HG02938 (cell line): ENCODE results near the gene RHOBTB3.
"Not testable (repeated sequence)": the region's sequence is repeated elsewhere in the genome, so short reads cannot be mapped to it uniquely, and the experiment has no call there.

Source experiments
- ATAC-seq: cut with Tn5 transposase; IDR thresholded peaks from one replicate; pipeline ENCODE4 v1.9.1; 2021; ENCODE audit warnings: mild to moderate bottlenecking, moderate library complexity; ENCODE audit not compliant: unreplicated experiment

RHOBTB3 gene

DNA sequence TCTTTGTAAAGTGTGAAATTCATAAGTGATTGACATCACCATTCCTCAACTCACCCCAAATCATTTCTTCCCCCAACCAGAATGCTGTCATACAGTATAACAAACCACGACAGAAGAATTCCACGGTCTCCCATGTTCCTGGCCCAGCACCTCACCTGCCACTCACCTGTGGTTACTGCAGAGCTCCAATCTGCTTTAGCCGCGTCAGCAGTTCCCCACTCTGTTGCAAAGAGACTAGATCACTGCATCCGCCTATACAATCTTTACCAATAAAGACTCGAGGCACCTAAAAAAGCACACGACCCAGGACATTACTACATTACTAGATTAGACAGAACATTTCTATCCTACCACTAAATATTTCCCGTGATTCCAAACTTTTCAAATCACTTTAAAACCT, 85.2 kb downstream of the RHOBTB3 start:
- ATAC-seq, result no peak

DNA sequence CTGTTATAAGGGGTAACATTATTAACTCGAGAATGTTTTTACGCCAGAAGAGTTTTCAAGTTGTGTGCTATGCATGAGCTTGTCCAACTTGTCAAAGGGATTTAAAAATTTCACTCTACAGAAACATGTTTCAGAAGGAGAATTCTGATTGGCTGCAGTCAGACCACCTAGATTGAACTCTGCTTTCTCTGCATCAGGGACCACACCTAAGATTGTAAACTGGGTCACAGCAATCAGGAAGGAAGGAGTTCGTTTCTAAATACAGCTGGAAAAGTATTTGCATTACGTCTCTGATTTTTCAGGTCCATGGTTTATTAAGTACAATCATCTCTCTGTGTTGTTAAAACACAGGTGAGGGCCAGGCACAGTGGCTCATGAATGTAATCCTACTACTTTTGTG, 85.6 kb downstream of the RHOBTB3 start:
- ATAC-seq, result no peak

DNA sequence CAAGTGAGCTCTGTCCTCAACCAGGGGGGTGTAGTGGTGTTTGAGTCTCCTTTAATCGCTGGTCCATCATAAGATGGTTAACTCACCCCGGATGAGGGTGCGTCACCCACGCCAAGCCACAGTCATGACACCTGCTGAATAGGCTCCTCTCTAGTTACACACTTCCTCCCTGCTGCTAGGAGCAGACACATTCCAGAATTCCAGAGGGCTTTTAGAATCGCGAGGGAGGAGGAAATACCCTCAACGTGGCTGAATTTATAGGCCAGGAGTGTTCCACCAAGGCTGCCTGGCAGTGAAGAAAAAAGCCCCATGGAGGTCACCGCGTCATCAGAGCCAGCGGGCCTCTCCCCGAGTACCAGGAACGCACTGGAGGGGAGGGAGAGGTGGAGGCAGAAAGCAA, 86.3 kb downstream of the RHOBTB3 start:
- ATAC-seq, result no peak

DNA sequence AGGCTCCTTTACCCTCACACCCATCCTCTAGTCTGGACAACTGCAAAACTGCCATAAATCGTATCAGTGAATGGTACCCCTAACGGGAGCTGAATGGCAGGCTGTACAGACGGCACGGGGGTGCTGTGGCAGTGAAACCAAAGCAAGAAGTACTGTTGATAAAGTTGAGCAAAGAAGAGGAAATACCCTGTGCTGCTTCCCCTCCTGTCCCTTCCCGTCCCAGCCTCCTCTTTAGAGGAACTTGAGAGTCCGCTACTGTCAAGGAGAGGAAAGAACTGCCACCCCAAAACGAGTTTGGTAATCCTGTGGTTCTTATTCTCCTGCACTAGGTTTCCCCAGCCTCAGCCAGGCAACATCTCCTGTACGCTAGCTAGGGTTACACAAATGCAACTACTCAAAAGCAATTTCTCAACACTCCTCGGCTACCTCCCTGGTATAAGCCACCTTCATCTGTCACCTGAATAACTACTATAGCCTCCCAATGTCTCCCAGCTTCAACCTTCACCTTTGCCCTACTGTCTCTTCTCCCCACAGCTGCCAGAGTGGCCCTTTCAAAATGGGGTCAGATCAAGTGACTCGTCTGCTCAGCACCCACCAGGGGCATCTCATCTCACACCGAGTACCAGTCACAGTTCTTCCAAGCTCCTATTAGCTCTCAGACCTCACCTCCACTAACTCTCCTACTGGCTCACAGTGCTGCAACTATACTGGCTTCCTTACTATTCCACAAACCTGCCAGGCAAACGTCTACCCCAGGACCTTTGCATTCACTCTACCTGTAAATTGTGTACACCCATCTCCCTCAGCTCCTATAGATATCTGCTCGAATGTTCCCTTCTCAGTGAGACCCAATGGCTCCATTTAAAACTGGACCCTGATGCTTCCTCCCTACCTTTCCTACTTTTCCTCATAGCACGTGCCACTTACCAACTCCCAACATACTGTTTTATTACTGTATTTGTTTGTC, 87.3 kb downstream of the RHOBTB3 start:
- ATAC-seq, result no peak

DNA sequence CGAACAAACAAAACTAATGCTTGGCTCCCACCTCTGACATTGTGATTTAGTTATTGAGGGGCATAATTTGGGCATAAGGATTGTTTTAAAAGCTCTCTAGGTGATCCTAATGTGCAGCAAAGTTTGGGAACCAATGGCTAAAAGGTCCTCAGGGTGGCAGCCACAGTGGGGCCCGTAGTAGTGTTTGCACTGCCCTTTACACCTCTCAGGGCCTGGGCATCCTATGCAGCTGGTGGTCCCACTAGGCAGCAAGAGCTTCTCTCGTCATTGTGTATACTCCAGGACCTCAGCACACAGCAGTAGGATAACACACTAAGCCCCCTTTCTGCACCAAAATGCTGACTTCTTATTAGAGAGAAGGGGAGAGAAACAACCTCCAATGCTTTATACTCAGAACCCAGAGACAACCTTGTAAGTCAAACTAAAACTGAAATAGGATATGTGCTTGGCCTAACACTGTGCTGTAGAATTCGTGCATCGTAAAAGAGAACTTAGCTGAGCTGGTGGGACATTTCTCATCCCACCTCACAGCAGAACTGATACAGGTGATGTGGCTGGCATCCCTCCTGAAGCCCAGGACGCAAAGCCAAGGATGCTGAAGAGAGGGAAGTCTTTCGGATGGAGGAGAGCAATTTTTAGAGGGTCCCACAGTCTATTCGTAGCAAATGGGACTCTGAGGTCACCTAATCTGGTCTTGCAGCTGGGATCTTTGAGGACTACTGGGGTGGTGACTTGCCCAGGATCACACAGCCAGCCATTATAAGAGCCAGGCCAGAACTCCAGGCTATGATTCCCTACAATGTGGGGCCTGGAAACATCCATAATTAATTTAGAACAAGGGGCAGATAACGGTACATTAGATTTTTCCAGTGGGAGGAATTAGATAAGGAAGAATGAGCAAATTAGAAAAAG, 90.2 kb downstream of the RHOBTB3 start:
- no peak for ATAC-seq

DNA sequence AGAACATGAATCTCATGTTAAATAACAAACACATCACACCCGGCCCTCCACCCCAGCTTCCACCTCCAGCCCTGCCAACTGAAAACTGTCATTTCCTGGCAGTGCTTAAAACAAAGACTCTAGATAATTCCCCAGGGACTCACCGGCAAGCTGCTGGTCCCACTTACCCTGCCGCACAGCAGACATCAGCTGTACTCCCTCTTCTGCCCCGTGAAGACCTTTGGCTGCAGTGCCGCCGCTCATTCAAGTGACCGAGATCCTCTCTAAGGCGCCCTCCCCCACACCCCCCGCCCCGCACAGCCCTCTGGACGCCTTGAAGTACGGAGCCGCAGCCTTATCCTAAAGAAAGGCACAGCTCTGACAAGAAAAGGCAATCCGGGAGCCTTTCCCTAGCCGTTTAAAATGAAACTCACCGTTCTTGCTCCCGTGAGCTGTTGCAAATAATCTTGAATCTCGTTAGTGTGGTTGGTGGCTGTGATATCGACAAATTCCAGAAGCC, 91.0 kb downstream of the RHOBTB3 start:
- ATAC-seq, result peak; percentile 21

DNA sequence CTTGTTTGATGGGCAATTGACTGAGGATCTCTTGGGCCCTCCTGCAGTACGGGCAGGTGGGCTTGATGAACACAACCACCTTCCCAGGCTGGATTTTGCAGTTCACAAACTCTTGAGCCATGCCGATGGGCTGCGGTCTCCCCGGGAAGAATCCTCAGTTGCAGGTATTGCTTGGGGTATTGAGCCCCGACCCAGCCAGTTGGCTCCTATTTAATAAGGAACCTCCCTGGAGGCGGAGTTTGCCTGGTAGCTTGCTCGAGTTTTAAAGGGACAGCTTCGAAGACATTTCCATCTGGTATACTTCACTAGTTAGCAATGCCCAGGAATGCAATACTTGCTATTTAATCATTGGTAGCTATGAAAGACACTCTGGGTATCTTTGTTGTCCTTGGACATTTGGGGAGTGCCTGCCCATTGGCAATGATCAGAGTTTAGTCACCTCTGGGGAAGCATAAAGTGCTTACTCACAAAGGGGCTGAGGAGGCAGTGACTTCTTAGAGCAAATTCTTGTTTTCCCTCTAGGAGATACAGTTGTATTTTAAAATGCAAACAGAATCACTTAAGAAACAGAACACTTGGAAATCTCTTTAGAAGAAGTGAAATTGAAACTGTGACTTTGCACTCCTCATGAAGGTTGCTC, 91.5 kb downstream of the RHOBTB3 start, which contains the start of gene GLRX:
Gene GLRX (minus strand): TSS at position 185 of the 640 bp plus-strand sequence. CDS start 64 bp downstream, at position 121.
- ATAC-seq, result peak; percentile 44

DNA sequence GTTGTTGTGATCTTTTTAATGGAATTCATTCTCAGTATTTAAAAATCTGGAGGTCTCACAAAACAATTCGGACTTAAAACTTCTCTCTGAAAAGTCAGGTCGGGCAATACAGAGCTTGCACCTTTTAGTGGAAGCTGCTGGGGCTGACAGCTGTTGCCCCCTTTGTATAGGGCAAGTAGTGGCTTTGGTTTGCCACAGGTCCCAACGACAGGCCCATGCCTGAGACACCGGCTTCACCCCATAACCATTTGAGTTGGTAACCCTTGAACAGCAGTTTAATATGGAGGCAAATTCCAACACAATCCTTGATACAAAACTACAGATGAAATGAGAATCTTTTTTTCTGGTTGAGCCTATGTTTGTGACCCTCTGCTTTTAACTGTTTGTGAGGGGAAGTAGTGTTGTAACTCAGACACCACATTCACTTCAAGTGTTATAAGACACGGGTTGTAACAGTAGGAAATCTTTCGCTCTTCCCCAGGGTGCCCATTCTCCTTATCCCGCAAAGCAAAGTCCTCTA, 92.1 kb downstream of the RHOBTB3 start:
- ATAC-seq, result peak; percentile 16

DNA sequence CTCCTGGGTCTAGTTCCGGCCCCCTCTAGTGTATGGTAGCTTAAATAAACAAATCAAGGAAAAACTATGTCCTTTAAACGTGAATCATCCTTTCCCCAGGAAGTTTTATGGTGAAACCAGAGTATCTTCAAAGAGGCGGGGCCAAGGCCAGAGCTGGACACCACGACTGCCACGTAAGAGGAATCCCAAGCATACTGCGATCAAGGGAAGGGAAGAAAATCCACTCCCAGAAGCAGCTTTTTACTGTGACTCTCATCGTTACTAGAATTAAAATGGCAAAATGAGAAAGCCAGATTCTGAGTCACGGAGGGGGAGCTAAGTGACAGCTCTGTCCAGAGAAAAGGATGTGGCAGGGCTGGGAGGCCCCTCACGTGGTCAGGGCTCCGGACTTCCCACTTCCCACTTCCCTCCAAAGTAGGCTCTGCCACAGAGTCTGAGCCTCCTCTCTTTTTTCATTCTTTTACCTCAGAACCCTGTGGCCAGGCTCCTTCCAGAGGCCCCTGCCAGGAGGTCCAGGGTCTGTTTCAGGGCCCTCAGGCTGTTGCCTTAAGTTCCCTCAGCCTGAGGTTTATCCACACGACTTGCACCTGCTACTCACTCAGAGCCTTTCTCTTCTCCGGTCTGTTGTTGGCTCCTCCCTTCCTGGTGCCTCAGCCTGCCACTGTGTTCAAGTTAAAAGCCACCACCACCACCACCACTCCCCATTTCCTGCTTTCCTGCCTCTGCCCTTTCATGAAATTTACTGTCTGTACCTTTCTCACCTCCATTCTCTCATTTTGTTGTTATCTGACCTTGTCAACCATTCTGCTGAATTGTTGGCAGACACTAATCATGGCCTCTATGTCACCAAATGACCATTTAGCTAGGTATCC, 92.8 kb downstream of the RHOBTB3 start:
- peak; percentile 33 for ATAC-seq

DNA sequence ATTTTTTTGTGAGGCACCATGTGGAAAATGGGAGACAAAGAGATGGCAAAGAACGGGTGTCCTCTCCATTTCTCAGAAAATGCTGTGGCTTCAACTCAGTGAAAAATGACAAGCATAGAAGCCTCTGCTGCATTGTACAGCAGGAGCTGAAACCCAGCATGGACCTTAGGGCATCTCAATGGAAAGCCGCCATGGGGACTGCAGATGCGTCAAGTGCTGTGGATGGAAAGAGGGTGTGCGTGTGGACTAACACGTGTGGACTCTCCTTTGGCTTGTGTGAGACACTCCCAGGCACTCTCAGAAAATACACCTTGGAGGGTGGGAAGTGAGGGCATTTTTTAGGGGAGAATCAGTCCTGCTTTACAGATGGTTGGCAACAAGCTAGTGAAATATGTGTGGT, 93.6 kb downstream of the RHOBTB3 start:
- no peak for ATAC-seq

DNA sequence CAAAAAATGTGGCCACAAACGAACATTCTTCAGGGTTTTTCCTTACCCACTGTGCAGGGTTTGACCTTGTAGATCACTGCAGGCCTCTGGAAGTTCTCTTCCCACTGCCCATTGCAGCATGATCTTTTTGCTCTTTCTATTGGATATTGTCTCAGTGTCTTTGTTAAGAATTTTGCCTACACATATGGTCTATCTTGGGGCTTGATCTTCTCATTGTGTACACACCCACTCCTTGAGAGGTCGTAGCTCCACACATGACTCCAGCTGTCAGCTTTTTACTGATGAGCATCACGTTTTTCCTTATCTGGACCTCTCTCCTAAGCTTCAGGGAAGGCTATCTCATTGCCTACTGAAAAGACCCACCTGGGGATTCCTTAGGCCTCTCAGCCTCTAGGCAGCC, 94.4 kb downstream of the RHOBTB3 start:
- ATAC-seq, result no peak

DNA sequence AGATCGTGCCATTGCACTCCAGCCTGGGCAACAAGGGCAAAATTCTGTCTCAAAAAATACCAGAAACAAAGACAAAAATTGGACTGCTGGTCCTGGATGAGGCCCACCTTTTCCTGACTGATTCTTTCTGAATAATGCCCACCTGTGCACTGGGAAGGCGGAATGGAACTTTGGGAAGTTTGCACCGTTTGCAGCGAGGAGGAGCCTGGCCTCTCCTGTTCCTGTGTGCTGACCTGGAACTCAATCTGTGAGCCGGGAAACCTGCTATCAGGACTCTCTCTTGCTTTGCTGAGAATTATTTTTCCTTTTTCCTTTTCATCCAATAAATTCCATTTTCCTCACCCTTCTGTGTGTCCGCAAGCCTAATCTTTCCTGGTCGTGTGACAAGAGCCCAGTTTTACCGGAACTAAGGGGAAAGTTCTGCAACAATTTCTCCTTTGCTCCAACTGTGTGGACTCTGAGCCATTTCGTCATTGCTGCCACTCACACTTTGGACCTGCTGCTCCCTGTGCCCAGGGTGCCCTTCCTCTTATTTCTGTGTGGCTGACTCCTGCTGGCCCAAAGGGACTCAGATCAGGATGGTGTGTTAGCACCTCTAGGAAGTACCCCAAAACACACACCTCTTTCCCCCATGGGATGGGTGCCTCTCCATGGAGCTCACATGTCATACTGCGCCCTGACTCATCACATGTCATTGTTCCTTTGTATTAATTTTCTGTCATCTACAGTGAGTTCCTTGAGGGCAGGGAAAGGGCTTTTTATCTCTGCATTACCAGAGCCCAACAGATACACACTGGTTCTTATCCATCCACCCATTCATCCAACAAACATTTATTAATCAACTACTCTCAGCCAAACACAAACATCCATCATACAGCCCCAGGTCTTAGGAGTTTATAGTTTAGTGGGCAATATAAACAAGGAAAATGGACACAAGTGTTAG, 96.1 kb downstream of the RHOBTB3 start:
- no peak for ATAC-seq

DNA sequence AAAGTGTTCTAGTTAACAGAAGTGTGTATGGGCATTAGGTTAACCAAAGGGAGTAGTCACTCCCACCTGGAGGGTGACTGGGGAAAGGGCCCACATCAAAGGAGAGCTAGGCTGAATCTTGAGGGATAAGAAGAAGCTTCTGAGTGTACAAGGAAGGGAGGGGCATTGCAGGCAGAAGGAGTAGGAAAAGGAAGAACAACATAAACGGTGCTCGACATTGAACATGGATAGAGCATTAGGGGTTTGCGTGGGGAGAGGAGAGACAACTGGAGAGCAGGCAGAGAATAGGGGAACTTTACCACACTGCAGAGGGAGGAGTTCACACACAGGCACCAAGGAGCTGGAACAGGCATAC, 96.7 kb downstream of the RHOBTB3 start:
- no peak for ATAC-seq

DNA sequence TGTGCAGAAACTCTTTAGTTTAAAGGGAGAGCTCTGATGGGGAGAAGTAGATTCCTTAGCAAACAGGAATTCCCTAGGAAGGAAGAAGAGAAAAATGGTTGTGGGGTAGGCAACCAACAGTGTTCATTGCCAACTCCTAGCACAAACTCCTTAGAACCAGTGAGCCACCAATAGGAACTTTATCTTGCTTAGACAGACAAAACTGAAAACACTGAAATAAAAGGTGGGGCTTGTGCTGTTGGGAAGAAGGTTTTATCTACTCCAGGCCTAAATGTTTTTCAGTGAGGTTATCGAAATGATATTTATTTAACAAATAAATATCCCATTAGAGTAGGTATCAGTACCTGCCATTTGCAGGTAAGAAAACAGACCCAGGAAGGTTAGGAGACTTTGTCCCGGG, 99.1 kb downstream of the RHOBTB3 start:
- ATAC-seq, result no peak

DNA sequence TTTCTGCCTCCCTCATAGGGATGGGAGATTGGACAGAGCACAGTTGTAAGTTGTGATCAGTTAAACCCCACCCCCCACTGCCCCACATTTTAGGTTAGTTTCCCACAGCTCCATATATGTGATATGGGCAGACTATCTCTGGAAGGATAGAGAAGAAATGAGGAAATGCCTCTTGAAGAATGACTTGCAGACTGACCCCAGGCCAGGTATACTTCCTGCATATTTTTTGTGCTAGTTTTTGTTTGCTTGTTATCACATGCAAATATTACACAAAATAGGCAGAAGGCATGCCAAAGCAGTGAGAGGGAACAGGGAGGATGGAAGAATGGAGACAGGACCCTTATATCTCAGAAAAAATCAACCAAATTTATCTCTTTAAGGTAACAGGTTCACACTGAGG, 101.5 kb downstream of the RHOBTB3 start:
- no peak for ATAC-seq

DNA sequence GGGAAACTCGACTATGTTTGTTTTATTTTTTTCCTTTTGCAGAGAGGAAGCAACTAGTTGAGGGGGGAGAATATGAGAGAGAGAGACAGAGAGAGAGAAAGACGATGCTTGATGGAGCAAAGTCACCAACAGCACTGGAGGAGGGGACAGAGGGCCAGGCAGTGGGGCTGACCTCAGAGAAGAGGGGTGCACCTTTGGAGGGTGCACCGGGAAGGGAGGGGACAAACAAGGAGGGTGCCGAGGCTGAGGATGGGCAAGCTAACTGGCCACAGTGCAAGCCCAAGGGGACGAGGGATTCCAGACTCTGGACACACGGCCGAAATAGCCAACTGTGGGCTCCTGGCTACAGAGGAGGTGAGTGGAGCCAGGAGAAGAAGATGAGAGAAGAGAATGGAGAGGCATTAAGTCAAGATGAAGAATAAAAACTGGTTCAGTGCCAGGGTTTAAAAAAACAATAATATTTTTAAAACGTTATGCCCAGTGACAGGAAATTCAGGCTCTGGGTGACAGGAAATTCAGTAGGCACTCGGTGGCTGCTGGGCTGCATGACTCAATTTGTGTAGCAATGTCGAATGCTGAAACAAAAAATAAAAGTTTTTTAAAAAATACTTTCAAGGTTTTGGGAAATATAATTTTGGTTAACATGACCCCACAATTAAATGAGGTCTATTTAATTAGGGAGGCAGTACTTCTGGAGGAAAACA, 104.7 kb downstream of the RHOBTB3 start:
- no peak for ATAC-seq

DNA sequence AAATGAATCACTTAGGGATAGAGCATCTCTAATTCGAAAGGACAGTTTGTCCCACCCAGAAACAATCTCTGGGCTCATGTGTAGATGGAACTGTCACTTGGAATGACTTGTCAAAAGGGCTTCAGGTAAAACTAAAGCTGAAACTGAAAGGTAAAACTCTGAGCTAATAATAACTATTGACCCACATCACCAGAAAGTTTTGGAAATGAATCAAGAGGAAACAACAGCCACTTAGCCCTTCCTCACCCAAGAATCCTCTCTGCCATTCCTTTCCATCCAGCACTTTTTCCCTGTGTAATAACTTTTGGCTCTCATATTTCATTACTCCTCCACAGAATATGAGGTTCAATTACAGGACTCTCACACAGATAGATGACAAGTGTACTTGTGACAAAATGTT, 105.4 kb downstream of the RHOBTB3 start:
- no peak for ATAC-seq

DNA sequence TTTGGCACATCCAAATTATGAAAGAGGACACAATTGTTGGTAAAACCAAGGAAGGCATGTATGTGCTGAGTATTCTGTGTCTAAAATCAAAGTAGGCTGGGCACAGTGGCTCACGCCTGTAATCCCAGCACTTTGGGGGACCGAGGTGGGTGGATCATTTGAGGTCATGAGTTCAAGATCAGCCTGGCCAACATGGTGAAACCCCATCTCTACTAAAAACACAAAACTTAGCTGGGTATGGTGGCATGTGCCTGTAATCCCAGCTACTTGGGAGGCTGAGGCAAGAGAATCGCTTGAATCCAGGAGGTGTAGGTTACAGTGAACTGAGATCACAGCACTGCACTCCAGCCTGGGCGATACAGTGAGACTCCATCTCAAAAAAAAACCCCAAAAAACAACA, 105.8 kb downstream of the RHOBTB3 start:
- not testable (repeated sequence) for ATAC-seq
